ENCODE measurements around the gene GLS.
A peak's percentile ranks its signal among the peaks of the same experiment; 100 is the strongest.

GLS gene

DNA sequence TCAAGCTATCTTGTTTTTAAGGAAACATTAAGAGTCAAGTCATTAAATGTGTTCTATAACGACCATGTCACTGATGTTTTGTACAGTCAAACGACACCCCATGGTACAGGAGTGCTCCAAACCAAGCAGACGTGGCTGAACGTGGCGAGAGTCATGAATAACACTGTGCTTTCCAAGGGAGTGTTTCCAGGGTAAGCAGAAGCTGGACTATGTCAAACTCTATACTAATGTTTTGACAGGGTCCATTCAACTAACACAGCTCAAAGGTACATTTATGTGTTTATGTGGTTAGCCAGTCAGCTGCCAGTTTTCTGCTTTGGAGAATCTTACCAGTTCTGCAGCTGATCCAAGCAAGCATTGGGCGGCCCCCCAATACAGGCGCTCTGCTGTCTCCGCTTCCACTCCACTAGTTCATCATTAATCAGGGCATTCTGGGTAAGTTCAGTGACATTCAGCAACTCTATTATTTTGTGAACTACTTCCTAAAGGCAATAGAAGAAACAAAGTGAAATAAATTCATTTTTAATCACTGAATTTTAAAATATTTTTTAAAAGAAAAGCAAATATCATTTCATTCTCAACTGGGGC is 117.0 kb downstream of the GLS start:
- no peak for DNase-seq

- DNase-seq = no peak
These were observed 118.4 kb downstream of the GLS start for GRCh38 chr2:190999058-190999457.

DNA sequence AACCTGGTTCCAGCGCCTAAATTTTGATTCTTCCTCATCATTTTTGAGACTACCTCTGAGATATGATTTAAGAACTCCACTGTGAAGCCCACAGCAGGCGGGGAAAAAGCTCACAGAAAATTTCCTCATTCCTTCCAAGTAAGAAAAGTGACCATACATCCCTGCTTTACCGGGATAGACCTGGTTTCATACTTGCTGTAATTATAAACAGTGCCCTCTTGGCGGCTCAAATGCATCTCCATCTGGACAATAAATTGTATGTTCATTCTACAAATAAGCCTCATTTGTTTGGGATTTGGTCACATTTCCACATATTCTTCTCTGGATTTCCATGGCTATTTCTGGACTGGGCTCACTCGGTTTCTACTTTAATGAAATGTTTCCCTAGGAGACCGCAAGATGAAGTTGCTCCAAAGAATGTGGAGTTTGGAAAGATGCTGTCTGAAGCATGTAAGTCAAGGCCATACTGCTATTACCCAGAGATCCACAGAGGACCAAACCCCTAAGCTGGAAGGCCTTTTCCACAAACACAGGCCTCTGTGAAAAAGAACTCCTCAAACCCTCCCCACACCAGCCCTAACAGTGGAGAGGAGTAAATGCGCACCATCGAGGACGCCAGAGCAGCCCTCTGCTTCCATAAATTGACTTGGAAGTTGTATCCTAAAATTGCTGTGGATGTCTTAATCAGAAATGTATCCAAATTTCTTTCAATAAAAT is 119.5 kb downstream of the GLS start:
- DNase-seq = no peak

GRCh38 chr2:191001032-191001431 is 120.4 kb downstream of the GLS start:
- no peak for DNase-seq

GRCh38 chr2:191001624-191002023 is 121.0 kb downstream of the GLS start:
- DNase-seq = no peak

DNA sequence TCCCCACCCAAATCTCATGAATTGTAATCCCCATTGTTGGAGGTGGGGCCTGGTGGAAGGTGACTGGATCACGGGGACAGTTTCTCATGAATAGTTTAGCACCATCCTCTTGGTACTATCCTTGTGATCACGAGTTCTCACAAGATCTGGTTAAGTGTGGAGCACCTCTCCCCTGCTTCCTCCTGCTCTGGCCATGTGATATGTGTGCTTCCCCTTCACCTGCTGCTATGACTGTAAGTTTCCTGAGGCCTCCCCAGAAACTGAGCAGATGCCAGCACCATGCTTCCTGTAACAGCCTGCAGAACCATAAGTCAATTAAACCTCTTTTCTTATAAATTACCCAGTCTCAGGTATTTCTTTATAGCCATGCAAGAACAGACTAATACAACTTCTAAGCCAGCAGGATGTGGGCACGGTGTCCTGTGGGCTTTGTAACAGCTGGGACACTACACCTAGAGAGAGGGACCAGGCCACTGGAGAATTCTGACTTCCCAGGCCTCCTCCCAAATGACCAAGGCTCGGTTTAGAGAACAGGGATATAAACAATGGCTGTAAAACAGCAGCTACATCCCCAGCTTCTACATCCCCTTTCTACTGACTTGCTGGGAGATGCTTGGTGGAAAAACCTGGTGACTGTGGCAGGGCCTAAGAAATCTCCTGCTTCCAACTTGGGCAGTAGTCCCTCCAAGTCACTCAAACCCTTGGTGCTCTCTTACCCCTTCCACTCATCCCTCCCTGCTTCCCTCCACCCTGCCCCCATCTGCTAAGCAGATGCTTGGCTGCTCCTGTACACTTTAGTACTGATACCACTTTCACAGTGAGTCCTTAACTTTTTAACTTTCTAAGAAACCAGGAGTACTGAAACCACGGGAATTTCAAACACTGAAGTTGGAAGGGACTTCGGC is 123.0 kb downstream of the GLS start:
- DNase-seq = no peak

DNA sequence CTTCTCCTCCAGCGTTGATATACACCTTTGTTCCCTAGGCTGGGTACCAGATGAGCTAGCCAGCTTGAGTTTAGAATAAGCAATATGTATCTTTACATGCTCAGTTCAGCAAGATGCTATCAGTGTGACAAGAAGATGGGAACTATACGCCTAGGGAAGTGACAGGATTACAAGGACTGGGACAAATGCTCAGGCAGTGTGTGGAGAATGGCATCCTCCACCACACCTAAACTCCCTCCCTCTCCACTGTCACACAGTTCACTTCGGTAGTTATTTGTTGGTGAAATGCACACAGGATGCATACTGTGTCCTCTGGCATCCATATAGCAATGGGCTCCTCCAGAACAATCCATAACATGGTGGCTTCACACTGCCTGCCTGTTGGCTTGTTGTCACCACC is 125.7 kb downstream of the GLS start:
- no peak for DNase-seq

DNA sequence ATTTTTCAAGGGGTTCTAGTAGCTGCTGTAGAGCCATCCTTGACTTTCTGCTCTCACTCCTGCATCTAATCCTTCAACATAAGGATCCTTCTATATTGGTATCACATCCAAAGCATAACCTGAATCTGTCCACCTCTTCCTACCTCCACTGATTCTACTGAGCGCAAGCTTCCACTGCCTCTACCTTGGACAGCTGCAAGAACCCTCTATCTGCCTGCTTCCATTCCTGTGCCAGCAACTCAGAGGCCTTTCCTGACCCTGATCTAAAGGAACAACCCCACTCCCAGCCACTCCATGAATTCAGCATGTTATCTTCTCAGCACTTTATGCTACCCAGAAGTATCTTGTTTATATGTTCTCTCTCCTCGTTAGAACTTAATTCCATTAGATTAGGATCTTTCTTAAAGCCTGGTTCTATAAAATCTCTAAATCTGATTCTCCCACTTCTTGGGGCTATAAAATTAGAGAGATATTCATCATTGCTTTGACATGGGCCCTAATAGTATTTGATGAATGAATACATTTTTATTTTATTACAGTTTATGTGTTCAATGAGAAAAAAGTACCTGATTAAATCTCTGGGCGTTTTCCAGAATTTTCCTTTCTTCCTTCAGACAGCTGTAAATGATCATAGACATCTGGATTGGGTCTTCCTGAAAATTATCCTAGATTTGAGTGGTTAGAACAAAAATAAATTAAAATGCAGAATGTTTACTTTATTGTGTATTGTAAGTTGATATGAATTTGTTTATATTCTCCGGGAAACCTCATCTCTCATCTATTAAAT is 126.6 kb downstream of the GLS start:
- no peak for DNase-seq

DNA sequence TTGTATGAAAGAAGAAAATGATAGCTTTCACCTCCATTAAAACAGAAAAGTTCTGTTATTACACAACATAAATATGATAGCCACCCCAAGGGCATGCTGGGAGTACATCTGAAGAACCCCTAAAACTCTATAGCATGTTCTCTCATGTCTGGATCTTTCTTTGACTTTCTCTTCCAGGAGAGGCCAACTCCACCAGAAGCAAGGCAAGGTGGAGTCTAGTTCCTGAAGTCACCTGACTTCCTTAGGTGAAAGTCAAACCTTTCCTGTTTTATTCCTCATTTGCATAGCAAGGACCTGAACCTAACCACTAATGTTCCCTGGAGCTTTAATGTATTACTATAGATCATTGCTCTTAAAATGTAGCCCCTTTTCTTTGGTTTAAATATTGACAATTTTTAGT is 127.7 kb downstream of the GLS start:
- DNase-seq = no peak

GRCh38 chr2:191009541-191010374 is 129.1 kb downstream of the GLS start:
- DNase-seq = no peak

DNA sequence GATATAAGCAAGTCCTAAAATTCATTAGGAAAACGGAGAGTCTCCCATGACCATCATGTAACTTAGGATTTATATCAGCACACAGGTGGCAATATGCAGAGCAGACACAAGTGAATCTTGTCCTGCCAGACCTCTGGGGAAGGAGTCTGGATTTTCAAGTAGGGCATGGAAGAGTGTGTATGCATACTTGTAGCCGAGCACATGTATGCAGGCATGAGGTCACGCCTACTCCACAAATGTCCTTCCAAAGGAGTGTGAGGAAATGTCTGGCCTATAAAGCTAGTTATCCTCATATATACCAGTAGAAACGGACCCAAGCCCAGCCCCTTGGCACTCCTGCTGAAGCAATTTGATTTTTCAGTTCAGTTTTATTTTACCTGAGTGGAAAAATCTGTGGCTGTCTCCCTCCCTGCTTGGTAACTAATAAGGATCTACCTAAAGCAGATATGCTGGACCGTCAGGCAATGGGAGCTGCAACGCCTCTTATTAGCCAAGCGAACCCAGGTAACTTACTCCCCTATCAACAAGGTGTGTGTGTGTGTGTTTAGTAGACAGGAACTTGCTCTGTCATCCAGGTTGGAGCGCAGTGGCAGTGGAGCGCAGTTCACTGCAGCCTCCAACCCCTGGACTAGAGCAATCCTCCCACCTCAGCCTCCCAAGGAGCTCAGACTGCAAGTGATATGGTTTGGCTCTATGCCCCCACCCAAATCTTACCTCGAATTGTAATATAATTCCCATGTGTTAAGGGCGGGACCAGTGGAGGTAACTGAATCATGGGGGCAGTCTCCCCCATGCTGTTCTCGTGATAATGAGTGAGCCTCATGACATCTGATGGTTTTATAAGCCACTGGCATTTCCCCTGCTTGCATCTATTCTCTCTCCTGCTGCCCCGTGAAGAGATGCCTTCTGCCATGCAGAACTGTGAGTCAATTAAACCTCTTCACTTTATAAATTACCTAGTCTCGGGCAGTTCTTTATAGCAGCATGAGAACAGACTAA is 130.6 kb downstream of the GLS start:
- DNase-seq = no peak

DNA sequence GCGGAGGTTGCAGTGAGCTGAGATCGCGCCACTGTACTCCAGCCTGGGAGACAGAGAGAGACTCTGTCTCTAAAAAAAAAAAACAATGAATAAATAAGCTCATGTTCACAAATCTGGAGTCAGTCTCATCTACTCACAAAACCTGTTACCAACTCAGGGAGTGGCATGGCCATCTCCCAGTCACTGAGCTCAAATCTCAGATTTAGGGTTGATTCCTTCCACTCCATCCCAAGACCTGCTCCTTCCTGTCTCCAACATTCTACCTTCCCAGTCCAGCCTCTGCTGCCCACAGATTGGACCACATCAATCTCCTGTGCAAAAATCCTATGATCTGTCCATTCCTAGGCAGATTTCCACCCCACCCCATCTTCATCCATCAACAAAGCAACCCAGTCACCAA is 131.7 kb downstream of the GLS start:
- no peak for DNase-seq

DNA sequence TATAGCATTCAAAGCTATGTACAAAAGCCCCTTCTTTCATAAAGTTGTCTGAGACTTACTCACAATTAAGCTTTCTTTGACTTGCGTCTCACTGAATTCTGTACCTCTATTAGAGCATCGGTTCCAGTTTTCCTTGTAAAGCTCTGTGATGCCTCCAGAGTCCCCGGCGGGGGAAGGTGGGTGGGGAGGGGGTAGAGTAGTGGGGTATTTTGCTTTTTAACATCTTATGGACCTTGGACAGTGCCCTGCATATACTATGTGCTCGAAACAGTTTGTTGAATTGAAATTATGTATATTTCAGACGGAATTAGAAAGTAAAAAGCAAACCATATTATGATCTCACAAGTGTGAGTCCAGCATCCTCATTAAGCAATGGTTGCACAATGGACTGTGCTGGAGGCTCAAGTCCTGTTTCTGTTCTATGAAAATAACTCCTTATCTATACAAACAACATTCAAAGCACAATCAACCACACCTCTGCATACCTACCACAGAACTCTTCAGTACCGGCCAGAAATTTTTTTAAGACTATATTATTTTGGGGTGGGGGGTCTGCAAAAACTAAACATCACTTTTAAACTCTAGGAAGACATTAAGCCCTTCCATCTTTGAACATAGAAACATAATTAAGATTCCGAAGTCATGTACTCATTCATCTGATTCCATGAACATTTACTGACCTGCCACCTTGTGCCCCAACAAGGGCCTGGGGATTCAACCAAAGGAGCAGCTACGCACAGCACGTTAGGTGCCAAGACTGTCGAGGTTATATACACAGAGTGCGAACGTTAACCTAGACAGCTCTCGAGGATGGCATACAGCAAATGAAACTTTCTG is 132.4 kb downstream of the GLS start:
- peak; percentile 28 for DNase-seq

DNA sequence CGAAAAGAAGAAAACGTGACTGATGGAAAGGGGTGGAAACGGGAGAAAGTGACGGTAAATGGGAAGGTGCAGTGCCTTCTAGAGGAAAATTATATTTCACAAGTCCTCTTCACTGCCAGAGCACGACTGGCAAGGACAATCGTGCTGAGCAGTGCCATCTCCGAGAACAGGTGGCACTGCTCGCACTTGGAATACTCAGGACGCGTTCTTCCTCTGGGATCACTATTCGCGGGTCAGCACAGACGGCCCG is 133.0 kb downstream of the GLS start:
- no peak for DNase-seq

- DNase-seq = peak; percentile 97
These were observed 133.5 kb downstream of the GLS start, which contains the start of gene STAT1 for GRCh38 chr2:191013932-191014652. Gene STAT1 (minus strand): TSS chr2:191014171. CDS start chr2:191010003, 4,168 bp downstream.

- DNase-seq = no peak
These were observed 134.0 kb downstream of the GLS start for GRCh38 chr2:191014653-191015020.

Measured in activated naive CD4-positive, alpha-beta T cell treated with Interleukin-2 at 50 U/mL for 16 hours (primary cell).